ENCODE results near the gene PCDHGC3.

DNA sequence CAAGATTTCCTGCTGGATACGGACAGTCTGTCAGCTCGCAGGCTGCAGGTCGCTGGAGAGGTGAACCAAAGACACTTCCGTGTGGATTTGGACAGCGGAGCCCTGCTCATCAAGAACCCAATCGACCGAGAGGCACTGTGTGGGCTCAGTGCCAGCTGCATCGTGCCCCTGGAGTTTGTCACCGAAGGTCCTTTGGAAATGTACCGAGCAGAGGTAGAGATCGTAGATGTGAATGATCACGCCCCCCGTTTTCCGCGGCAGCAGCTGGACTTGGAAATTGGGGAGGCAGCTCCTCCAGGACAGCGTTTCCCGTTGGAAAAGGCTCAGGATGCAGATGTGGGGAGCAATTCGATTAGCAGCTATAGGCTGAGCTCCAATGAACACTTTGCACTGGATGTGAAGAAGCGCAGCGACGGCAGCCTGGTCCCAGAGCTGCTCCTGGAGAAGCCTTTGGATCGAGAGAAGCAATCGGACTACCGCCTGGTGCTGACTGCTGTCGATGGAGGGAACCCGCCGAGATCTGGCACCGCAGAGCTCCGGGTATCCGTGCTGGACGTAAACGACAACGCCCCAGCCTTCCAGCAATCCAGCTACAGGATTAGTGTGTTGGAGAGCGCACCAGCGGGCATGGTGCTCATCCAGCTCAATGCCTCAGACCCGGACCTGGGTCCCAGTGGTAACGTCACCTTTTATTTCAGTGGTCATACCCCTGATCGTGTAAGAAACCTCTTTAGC, 9.7 kb downstream of the PCDHGC3 start:
- TF ChIP-seq, protein P1, sequence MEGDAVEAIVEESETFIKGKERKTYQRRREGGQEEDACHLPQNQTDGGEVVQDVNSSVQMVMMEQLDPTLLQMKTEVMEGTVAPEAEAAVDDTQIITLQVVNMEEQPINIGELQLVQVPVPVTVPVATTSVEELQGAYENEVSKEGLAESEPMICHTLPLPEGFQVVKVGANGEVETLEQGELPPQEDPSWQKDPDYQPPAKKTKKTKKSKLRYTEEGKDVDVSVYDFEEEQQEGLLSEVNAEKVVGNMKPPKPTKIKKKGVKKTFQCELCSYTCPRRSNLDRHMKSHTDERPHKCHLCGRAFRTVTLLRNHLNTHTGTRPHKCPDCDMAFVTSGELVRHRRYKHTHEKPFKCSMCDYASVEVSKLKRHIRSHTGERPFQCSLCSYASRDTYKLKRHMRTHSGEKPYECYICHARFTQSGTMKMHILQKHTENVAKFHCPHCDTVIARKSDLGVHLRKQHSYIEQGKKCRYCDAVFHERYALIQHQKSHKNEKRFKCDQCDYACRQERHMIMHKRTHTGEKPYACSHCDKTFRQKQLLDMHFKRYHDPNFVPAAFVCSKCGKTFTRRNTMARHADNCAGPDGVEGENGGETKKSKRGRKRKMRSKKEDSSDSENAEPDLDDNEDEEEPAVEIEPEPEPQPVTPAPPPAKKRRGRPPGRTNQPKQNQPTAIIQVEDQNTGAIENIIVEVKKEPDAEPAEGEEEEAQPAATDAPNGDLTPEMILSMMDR (conservative IDR thresholded peaks at IDR 0.05; ENCODE audit: low read depth, low read length): no peak
- TF ChIP-seq EZH2 (IDR thresholded peaks at IDR 0.05; ENCODE audit: borderline replicate concordance, low read depth, low read length, poor library complexity, severe bottlenecking): no peak

Data from A673 (cell line).